MCF 10A (cell line): Measurements from ENCODE around the gene LSM7. TPM values are rescaled to one million over a fixed set of nuclear protein-coding genes. Genes with fewer than 3 reads are reported as not detected.

Experiments
- BruUV-seq: library from RNA; stranded (reverse); fragments of 400-500 nt; replicated peaks from 2 replicates; lab custom pipeline; 2021; lab: Mats Ljungman, UMichigan
- CTCF ChIA-PET: fragments of 300-600 bp; sonication (Branson Sonifier 250); formaldehyde crosslinking; extraction: SDS; loops from one replicate; lab custom pipeline; 2021; ENCODE audit warnings: antibody characterized with exemption, inconsistent platforms; lab: Yijun Ruan, JAX
- POLR2A ChIA-PET: fragments of 300-600, 350-650 bp; sonication (Branson Sonifier 250); formaldehyde crosslinking; extraction: SDS; loops from one replicate; lab custom pipeline; 2020; ENCODE audit warnings: antibody characterized with exemption, inconsistent platforms; lab: Yijun Ruan, JAX
- DNase-seq: peaks from one replicate; pipeline ENCODE4 v3.0.0-alpha.2; 2018; ENCODE audit not compliant: unreplicated experiment
- H3K27ac Mint-ChIP-seq: one replicate; pipeline ENCODE4 v1.8.0; 2022; ENCODE audit warnings: mild to moderate bottlenecking, low read depth, mixed read lengths; ENCODE audit not compliant: unreplicated experiment
- H3K27me3 Mint-ChIP-seq: one replicate; pipeline ENCODE4 v1.8.0; 2022; ENCODE audit warnings: mixed read lengths; ENCODE audit not compliant: insufficient read depth, unreplicated experiment
- H3K36me3 Mint-ChIP-seq: one replicate; pipeline ENCODE4 v1.8.0; 2022; ENCODE audit warnings: mild to moderate bottlenecking, moderate library complexity, mixed read lengths; ENCODE audit not compliant: insufficient read depth, unreplicated experiment
- H3K4me1 Mint-ChIP-seq: one replicate; pipeline ENCODE4 v1.8.0; 2022; ENCODE audit warnings: mixed read lengths; ENCODE audit not compliant: insufficient read depth, unreplicated experiment
- H3K4me3 Mint-ChIP-seq: one replicate; pipeline ENCODE4 v1.8.0; 2022; ENCODE audit warnings: mild to moderate bottlenecking, moderate library complexity, mixed read lengths; ENCODE audit not compliant: unreplicated experiment
- H3K9me3 Mint-ChIP-seq: one replicate; pipeline ENCODE4 v1.8.0; 2022; ENCODE audit warnings: mixed read lengths; ENCODE audit not compliant: unreplicated experiment
- intact Hi-C: fragments of 100-400 bp; cut with micrococcal nuclease; formaldehyde crosslinking; loops from 2 replicates; pipeline ENCODE4 v1.14.1; 2022
- total RNA-seq: library from RNA; stranded (reverse); gene quantifications from 2 replicates; pipeline ENCODE4 v1.2.3, GENCODE V29; 2022
- TF ChIP-seq, protein P1 (sequence below): fragments of 200-600 bp; IDR thresholded peaks from one replicate; pipeline ENCODE4 v1.8.0; 2022; ENCODE audit warnings: antibody characterized with exemption, mild to moderate bottlenecking; ENCODE audit not compliant: unreplicated experiment

The LSM7 gene
- total RNA-seq, 1 experiment from 2014 or later = 135 TPM

DNA sequence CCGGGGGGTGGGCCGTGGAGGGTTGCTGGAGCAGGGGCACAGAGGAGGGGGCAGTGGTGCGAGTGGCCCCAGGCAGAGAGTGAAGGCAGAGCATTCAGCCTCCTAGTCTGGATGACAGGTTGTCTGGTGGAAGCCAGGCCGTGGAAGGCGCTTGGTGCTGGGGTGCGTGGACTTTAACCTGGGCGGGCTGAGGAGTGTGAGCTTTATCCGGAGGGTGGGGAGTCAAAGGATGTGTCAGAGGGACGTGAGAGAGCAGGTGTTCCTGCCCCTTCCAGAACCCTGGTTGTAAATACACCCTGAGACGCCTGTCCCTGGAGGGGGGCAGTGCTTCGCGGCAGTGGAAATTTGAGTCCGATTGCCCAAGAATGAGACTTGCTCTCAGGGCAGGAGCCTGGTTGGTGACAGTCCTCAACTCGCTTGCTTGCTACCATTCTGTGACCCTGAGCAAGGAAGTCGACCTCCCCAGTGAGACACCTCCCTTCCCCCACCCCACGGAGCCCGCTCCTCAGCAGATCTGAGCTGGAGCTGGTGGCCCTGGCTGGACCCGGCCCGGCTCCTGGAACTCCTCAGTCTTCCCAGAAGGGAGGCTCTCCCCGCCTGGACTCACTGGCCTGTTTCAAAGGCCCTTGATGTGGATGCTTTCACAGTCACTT, 2.4 kb upstream of the LSM7 start:
- Mint-ChIP-seq H3K4me3 (peak overlapping the region; percentile 93), H3K36me3 (peaks cover 28% of the 10 kb centered on the region), H3K4me1 (peaks cover 25% of the 10 kb centered on the region), H3K9me3 (no peaks in the 10 kb centered on the region), H3K27ac (peak overlapping the region; percentile 97), H3K27me3 (no peaks in the 10 kb centered on the region)
- CTCF ChIA-PET = no interaction called here
- TF ChIP-seq, protein P1, sequence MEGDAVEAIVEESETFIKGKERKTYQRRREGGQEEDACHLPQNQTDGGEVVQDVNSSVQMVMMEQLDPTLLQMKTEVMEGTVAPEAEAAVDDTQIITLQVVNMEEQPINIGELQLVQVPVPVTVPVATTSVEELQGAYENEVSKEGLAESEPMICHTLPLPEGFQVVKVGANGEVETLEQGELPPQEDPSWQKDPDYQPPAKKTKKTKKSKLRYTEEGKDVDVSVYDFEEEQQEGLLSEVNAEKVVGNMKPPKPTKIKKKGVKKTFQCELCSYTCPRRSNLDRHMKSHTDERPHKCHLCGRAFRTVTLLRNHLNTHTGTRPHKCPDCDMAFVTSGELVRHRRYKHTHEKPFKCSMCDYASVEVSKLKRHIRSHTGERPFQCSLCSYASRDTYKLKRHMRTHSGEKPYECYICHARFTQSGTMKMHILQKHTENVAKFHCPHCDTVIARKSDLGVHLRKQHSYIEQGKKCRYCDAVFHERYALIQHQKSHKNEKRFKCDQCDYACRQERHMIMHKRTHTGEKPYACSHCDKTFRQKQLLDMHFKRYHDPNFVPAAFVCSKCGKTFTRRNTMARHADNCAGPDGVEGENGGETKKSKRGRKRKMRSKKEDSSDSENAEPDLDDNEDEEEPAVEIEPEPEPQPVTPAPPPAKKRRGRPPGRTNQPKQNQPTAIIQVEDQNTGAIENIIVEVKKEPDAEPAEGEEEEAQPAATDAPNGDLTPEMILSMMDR = no peak
- BruUV-seq = no TSS peak
- intact Hi-C loops = no loop called here
- POLR2A ChIA-PET = interaction anchor here (0.8 kb wide), 1 partner anchor 97 kb away, joined by 3 read pairs; the partner anchor contains the start of gene TIMM13
- DNase-seq = no peak

DNA sequence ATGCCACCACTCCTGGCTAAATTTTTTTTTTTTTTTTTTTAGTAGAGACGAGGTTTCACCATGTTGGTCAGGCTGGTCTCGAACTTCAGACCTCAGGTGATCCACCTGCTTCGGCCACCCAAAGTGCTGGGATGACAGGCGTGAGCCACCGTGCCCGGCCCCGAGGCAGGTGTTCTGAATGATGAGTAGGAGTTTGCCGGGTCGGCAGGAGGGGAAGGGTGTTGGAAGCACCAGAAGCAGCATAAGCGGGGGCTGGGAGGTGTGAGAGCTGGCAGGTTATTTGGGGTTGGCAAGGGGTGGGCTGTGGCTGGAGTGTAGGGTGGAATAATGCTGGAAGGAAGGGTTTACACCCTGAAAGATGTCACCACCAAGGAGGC, 1.9 kb upstream of the LSM7 start:
- POLR2A ChIA-PET = interaction anchor here (0.7 kb wide), 1 partner anchor 70 kb away, joined by 4 read pairs; no protein-coding TSS in a partner anchor
- Mint-ChIP-seq H3K4me3 (peak overlapping the region; percentile 93), H3K27me3 (no peaks in the 10 kb centered on the region), H3K9me3 (no peaks in the 10 kb centered on the region), H3K36me3 (peaks cover 32% of the 10 kb centered on the region), H3K4me1 (peaks cover 27% of the 10 kb centered on the region), H3K27ac (peak overlapping the region; percentile 97)
- CTCF ChIA-PET = interaction anchor here (0.6 to 1.0 kb wide), 2 partner anchors 62 to 134 kb away, joined by 3 read pairs; no protein-coding TSS in a partner anchor
- intact Hi-C loops = no loop called here
- no TSS peak for BruUV-seq
- TF ChIP-seq, protein P1 = no peak
- no peak for DNase-seq

DNA sequence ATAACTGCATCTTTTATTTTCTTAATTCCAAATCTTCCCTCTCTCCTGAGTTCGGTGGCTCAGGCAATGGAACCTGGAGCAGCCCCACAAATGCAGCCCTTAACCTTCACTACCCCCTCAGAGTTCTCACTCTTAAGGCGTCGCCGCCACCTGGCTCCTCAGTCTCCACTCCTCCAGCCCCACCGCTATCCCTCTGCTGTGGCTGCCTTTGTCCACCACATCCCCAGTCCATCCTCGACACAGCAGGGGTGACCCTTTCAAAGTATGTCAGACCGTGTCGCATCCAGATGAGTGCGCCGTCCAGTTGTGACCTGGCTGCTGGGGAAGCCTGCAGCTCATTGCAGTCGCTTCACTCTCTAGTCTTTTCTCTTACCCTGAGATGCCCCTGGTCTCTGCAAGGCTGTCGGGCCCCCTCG, 1.1 kb upstream of the LSM7 start:
- no peaks in the 10 kb centered on the region for H3K27me3 Mint-ChIP-seq
- ChIA-PET POLR2A (interaction anchor here (1.7 kb wide), 1 partner anchor 90 kb away, joined by 5 read pairs; no protein-coding TSS in a partner anchor), CTCF (interaction anchor here (1.0 kb wide), 1 partner anchor 63 kb away, joined by 3 read pairs; no protein-coding TSS in a partner anchor)
- TF ChIP-seq, protein P1 = no peak
- intact Hi-C loops = loop anchor here (2.0 kb wide), 1 partner anchor 61 kb away; no protein-coding TSS in a partner anchor
- BruUV-seq = no TSS peak
- no peaks in the 10 kb centered on the region for H3K9me3 Mint-ChIP-seq
- H3K27ac Mint-ChIP-seq = peak overlapping the region; percentile 97
- peaks cover 27% of the 10 kb centered on the region for H3K4me1 Mint-ChIP-seq
- peaks cover 37% of the 10 kb centered on the region for H3K36me3 Mint-ChIP-seq
- H3K4me3 Mint-ChIP-seq = peak overlapping the region; percentile 93
- no peak for DNase-seq

DNA sequence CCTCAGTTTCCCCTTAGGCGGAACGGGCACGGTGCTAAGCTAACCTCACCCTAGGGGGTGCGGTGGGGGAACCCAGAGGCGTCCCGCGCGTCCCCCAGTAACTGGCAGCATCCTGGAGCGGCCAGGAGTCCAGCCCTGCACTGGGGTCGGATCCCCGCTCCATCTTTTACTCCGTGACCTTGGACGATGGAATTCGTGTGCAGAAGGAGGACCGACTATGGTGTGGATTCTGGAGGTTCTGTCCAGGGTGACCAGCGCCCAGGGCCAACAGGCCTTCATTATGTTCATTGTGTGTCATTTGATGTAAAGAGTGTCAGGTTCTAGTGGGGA, 728 bp upstream of the LSM7 start:
- intact Hi-C loops = loop anchor here (2.0 kb wide), 1 partner anchor 62 kb away; no protein-coding TSS in a partner anchor
- TF ChIP-seq, protein P1 = no peak
- Mint-ChIP-seq H3K4me3 (peak overlapping the region; percentile 93), H3K27me3 (no peaks in the 10 kb centered on the region), H3K9me3 (no peaks in the 10 kb centered on the region), H3K27ac (peak overlapping the region; percentile 97), H3K4me1 (peaks cover 27% of the 10 kb centered on the region), H3K36me3 (peaks cover 41% of the 10 kb centered on the region)
- ChIA-PET CTCF (no interaction called here), POLR2A (interaction anchor here (1.7 kb wide), 1 partner anchor 90 kb away, joined by 5 read pairs; no protein-coding TSS in a partner anchor)
- no TSS peak for BruUV-seq
- no peak for DNase-seq
